Measurements from ENCODE around the gene INAFM2.

DNA sequence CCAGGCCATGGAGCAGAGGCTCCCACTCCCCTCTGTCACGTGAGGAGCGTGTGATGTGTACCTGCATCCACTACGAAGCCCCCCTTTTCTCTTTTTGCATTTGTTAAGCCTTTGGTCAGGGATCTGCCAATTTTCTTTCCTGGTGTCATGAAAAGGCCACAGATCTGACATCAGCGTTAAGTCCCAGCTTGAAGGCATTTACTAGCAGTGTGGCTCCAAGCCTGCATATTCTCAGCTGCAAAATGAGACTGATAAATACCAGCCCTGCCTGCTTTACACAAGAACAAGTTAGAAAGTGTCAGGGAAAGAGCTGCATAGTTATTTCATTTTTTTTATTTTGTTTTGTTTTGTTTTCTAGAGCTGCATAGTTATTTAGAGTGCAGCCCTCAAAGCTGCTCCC lies 38.3 kb upstream of the INAFM2 start:
- TF ChIP-seq, protein P1, sequence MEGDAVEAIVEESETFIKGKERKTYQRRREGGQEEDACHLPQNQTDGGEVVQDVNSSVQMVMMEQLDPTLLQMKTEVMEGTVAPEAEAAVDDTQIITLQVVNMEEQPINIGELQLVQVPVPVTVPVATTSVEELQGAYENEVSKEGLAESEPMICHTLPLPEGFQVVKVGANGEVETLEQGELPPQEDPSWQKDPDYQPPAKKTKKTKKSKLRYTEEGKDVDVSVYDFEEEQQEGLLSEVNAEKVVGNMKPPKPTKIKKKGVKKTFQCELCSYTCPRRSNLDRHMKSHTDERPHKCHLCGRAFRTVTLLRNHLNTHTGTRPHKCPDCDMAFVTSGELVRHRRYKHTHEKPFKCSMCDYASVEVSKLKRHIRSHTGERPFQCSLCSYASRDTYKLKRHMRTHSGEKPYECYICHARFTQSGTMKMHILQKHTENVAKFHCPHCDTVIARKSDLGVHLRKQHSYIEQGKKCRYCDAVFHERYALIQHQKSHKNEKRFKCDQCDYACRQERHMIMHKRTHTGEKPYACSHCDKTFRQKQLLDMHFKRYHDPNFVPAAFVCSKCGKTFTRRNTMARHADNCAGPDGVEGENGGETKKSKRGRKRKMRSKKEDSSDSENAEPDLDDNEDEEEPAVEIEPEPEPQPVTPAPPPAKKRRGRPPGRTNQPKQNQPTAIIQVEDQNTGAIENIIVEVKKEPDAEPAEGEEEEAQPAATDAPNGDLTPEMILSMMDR (IDR thresholded peaks at IDR 0.05 in 2 of 3, conservative IDR thresholded peaks at IDR 0.05 in 1 of 3; ENCODE audit: borderline replicate concordance in 1 of 3, insufficient read depth in 1 of 3, low read depth in 2 of 3, low read length in 2 of 3) = no peak
- TF ChIP-seq YY1 (IDR thresholded peaks at IDR 0.05; ENCODE audit: extremely low read depth, insufficient replicate concordance, low read depth, low read length) = no peak
- TF ChIP-seq CBX3 (IDR thresholded peaks at IDR 0.05; ENCODE audit: low read depth) = no peak
- TF ChIP-seq POLR2A (IDR thresholded peaks at IDR 0.05; ENCODE audit: borderline replicate concordance, extremely low read depth, insufficient read depth, insufficient read length) = no peak
- TF ChIP-seq, protein P2, sequence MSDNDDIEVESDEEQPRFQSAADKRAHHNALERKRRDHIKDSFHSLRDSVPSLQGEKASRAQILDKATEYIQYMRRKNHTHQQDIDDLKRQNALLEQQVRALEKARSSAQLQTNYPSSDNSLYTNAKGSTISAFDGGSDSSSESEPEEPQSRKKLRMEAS (IDR thresholded peaks at IDR 0.05) = no peak
- no peak for TF ChIP-seq TCF7L2 (IDR thresholded peaks at IDR 0.05; ENCODE audit: borderline replicate concordance, extremely low read depth, insufficient read depth, insufficient read length)
- TF ChIP-seq EZH2phosphoT487 (IDR thresholded peaks at IDR 0.05; ENCODE audit: borderline replicate concordance) = no peak
- no peak for TF ChIP-seq JUND (IDR thresholded peaks at IDR 0.05)

Measured in HCT116 (cell line).